Testis (tissue), 2 donors: ENCODE results near the gene FAM200A.

Source experiments
- CTCF ChIP-seq, 3 experiments: fragments of 450-650 bp in 2 of 3; fragments of 200-600 bp in 1 of 3; sonication (generic) in 1 of 3; IDR thresholded peaks; one replicate each; pipeline ENCODE4 v1.5.1; 2016 to 2019; ENCODE audit warnings: antibody characterized with exemption in 3 of 3, mild to moderate bottlenecking in 2 of 3, moderate library complexity in 1 of 3
- POLR2A ChIP-seq: fragments of 450-650 bp; IDR thresholded peaks from one replicate; pipeline ENCODE4 v1.6.1; 2017; ENCODE audit warnings: antibody characterized with exemption, mild to moderate bottlenecking, moderate library complexity

- TF ChIP-seq POLR2A = no peak
- no peak for TF ChIP-seq CTCF (IDR thresholded peaks at IDR 0.05)
These were observed 43.2 kb upstream of the FAM200A start for GRCh38 chr7:99594948-99595745.
